Gastroesophageal sphincter (tissue), 4 donors: ENCODE results near the gene CACNG6. TPM values are rescaled to one million over a fixed set of nuclear protein-coding genes. Genes with fewer than 3 reads are reported as not detected.

Experiments
- ATAC-seq: fragments of 150-250 bp; one replicate; pipeline ENCODE4 v1.9.1; 2016; ENCODE audit warnings: mild to moderate bottlenecking, moderate library complexity
- H3K27ac ChIP-seq, 4 donors: fragments of 200-600 bp; sonication (generic) in 3 of 4; 1 replicate in 3 of 4; 2 replicates in 1 of 4; pipeline ENCODE4 v1.5.1; 2016 to 2019
- H3K27me3 ChIP-seq: fragments of 200-600 bp; sonication (generic); one replicate; pipeline ENCODE4 v1.5.1; 2019
- H3K36me3 ChIP-seq, 2 donors: fragments of 200-600 bp; sonication (generic); one replicate each; pipeline ENCODE4 v1.5.1; 2019; ENCODE audit warnings: control low read depth in 1 of 2
- H3K4me1 ChIP-seq, 3 donors: fragments of 200-600 bp; sonication (generic); 1 replicate in 2 of 3; 2 replicates in 1 of 3; pipeline ENCODE4 v1.5.1; 2016 to 2019; ENCODE audit warnings: control low read depth in 2 of 3
- H3K4me3 ChIP-seq, 2 donors: fragments of 200-600 bp; sonication (generic); one replicate each; pipeline ENCODE4 v1.5.1; 2019; ENCODE audit warnings: mild to moderate bottlenecking in 1 of 2, moderate library complexity in 1 of 2
- H3K9me3 ChIP-seq, 3 donors: fragments of 200-600 bp; sonication (generic); one replicate each; pipeline ENCODE4 v1.5.1; 2017 to 2019; ENCODE audit warnings: control low read depth in 2 of 3
- CTCF ChIP-seq, 4 experiments: fragments of 200-600 bp in 2 of 4; fragments of 450-650 bp in 2 of 4; sonication (generic) in 1 of 4; IDR thresholded peaks; one replicate each; pipeline ENCODE4 v1.5.1; 2017 to 2019; ENCODE audit warnings: antibody characterized with exemption in 4 of 4, mild to moderate bottlenecking in 2 of 4, moderate library complexity in 2 of 4
- EP300 ChIP-seq: sonication (generic); formaldehyde crosslinking; IDR thresholded peaks from one replicate; pipeline ENCODE4 v1.6.1; 2017; ENCODE audit warnings: antibody characterized with exemption, mild to moderate bottlenecking
- POLR2A ChIP-seq, 2 donors: fragments of 450-650 bp; IDR thresholded peaks; one replicate each; pipeline ENCODE4 v1.6.1; 2017; ENCODE audit warnings: antibody characterized with exemption in 2 of 2, mild to moderate bottlenecking in 2 of 2, moderate library complexity in 1 of 2
- POLR2AphosphoS5 ChIP-seq: sonication (generic); formaldehyde crosslinking; IDR thresholded peaks from one replicate; pipeline ENCODE4 v1.6.1; 2017; ENCODE audit warnings: antibody characterized with exemption
- WGBS, 2 donors: methylation state at CpG; one replicate each; pipeline ENCODE4 v1.1.5; 2018; ENCODE audit warnings: low coverage in 1 of 2; 5-methylcytosine and 5-hydroxymethylcytosine counted together
- total RNA-seq, 4 donors: library from RNA; depleted of rRNA; stranded (reverse); fragments of >200 nt; gene quantifications; one replicate each; pipeline ENCODE4 v1.1.0, GENCODE V29; 2016

The CACNG6 gene
- total RNA-seq, 4 donors from 2014 or later, result not detected

- H3K27ac ChIP-seq, result no peak overlapping the region
- no peaks in the 10 kb centered on the region for H3K36me3 ChIP-seq
- no peak overlapping the region for H3K4me3 ChIP-seq
- no peak for TF ChIP-seq POLR2AphosphoS5
- no peak for TF ChIP-seq POLR2A (IDR thresholded peaks at IDR 0.05)
- ATAC-seq, result no peak
- H3K9me3 ChIP-seq, result no peaks in the 10 kb centered on the region
- H3K27me3 ChIP-seq, result peaks cover 92% of the 10 kb centered on the region
- 100% methylated on average over 1 of the region's 5 CpGs; no CpG with 5 or more reads in 1 of the 2 donors for WGBS, 2 donors
- no peaks in the 10 kb centered on the region for H3K4me1 ChIP-seq
These were observed 8.3 kb downstream of the CACNG6 start for GRCh38 chr19:53999694-54000093.

DNA sequence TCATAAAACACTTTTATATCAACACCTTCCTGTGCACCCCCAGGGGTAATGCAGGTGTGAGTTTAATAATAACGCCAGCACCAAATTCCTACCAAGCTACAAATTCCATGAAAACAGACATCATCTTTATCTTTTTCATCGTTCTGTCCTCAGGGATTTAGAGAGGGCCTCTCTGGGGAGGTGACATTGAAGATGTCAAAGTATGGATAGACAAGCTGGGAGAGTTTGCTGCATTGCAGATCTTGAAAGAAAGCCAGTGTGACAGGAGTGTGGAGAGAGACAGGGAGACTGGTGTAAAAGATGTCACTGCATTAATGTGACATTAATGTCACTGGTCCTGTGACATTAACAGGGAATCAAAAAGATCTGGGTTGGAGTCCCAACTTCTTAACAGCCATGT lies 10.1 kb downstream of the CACNG6 start:
- Histone ChIP-seq H3K4me1 (no peaks in the 10 kb centered on the region), H3K27me3 (peaks cover 81% of the 10 kb centered on the region), H3K4me3 (no peak overlapping the region), H3K36me3 (no peaks in the 10 kb centered on the region), H3K9me3 (no peaks in the 10 kb centered on the region), H3K27ac (no peak overlapping the region)
- 63 to 78% methylated on average over 2 of the region's 2 CpGs for WGBS, 2 donors
- ATAC-seq, result no peak
- TF ChIP-seq CTCF (IDR thresholded peaks at IDR 0.05) (no peak), POLR2AphosphoS5 (no peak), EP300 (no peak), POLR2A (IDR thresholded peaks at IDR 0.05) (no peak)

GRCh38 chr19:54002495-54003315 lies 11.3 kb downstream of the CACNG6 start:
- 69 to 80% methylated on average over 10 of the region's 10 CpGs for WGBS, 2 donors
- Histone ChIP-seq H3K9me3 (no peaks in the 10 kb centered on the region), H3K4me1 (no peaks in the 10 kb centered on the region), H3K27me3 (peaks cover 85% of the 10 kb centered on the region), H3K36me3 (no peaks in the 10 kb centered on the region), H3K4me3 (no peak overlapping the region), H3K27ac (no peak overlapping the region)
- TF ChIP-seq POLR2AphosphoS5 (no peak), EP300 (no peak), POLR2A (IDR thresholded peaks at IDR 0.05) (no peak), CTCF (IDR thresholded peaks at IDR 0.05) (no peak)
- ATAC-seq, result no peak

DNA sequence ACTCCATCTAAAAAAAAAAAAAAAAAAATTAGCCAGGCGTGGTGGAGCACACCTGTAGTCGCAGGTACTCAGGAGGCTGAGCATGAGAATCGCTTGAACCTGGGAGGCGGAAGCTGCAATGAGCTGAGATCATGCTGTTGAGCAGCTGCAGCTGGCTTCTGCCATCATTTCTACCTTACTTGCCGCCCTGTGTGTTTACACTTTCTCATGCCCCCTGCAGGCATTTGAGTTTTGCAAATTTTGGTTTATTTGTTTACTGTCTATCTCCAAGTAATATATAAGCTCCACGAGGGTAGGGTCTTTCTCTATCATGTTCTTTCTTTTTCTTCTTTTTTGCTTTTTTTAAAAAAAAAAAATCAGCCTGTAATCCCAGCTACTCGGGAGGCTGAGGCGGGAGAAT lies 18.0 kb downstream of the CACNG6 start:
- no peaks in the 10 kb centered on the region for H3K36me3 ChIP-seq
- no peak overlapping the region for H3K4me3 ChIP-seq
- no peak for ATAC-seq
- peaks cover 84% of the 10 kb centered on the region for H3K27me3 ChIP-seq
- no peak overlapping the region for H3K27ac ChIP-seq
- TF ChIP-seq POLR2A (IDR thresholded peaks at IDR 0.05), result no peak
- no peak for TF ChIP-seq CTCF (IDR thresholded peaks at IDR 0.05)
- TF ChIP-seq EP300, result no peak
- TF ChIP-seq POLR2AphosphoS5, result no peak
- no peaks in the 10 kb centered on the region for H3K9me3 ChIP-seq
- no peaks in the 10 kb centered on the region for H3K4me1 ChIP-seq
- WGBS, 2 donors, result 62 to 75% methylated on average over 6 to 8 of the region's 8 CpGs

DNA sequence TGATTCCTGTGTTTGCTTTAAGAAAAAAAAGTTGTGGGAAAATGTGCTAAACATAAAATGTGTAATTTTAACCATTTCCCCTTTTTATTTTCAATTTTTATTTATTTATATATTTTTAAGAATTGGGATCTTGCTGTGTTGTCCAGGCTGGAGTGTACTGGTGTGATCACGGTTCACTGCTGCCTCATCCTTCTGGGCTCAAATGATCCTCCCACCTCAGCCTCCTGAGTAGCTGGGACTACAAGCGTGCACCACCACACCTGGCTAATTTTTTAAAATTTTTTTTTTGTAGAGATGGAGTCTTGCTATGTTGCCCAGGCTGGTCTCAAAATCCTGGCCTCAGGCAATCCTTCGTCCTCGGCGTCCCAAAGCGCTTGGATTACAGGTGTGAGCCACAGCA lies 19.0 kb downstream of the CACNG6 start:
- H3K9me3 ChIP-seq, result no peaks in the 10 kb centered on the region
- no peak for TF ChIP-seq EP300
- TF ChIP-seq POLR2A (IDR thresholded peaks at IDR 0.05), result no peak
- no peak for TF ChIP-seq POLR2AphosphoS5
- TF ChIP-seq CTCF (IDR thresholded peaks at IDR 0.05), result no peak
- no peak overlapping the region for H3K4me3 ChIP-seq
- no peak overlapping the region for H3K27ac ChIP-seq
- H3K4me1 ChIP-seq, result no peaks in the 10 kb centered on the region
- no peaks in the 10 kb centered on the region for H3K36me3 ChIP-seq
- peaks cover 83% of the 10 kb centered on the region for H3K27me3 ChIP-seq
- ATAC-seq, result no peak
- whole genome bisulfite sequencing, 2 donors, result 93 to 100% methylated on average over 1 to 6 of the region's 6 CpGs
